GM12878 (cell line): ENCODE data around the gene SLC22A23. TPM values are rescaled to one million over a fixed set of nuclear protein-coding genes. Genes with fewer than 3 reads are reported as not detected.

Experiments
- ATAC-seq: fragments of 200-7000 bp; cut with Tn5 transposase; 3 replicates; pipeline ENCODE4 v1.9.1; 2020; ENCODE audit warnings: mild to moderate bottlenecking, moderate library complexity
- BruUV-seq: library from RNA; stranded (reverse); fragments of 400-500 nt; replicated peaks from 2 replicates; lab custom pipeline; 2021; lab: Mats Ljungman, UMichigan
- CTCF ChIA-PET: fragments of 300-600 bp; sonication (Branson Sonifier 250); formaldehyde crosslinking; extraction: SDS; loops from one replicate; lab custom pipeline; 2021; ENCODE audit warnings: inconsistent platforms; lab: Yijun Ruan, JAX
- POLR2A ChIA-PET: fragments of 350-600 bp; formaldehyde crosslinking; extraction: SDS; loops from one replicate; lab custom pipeline; 2021; ENCODE audit warnings: inconsistent platforms; lab: Charles Lee
- RAD21 ChIA-PET: fragments of 300-600 bp; sonication (Branson Sonifier 250); formaldehyde crosslinking; loops from one replicate; lab custom pipeline; 2023; ENCODE audit warnings: antibody characterized with exemption; ENCODE audit not compliant: unreplicated experiment; lab: Charles Lee
- SMC1A ChIA-PET: fragments of 300-600 bp; sonication (Branson Sonifier 250); formaldehyde crosslinking; loops from one replicate; lab custom pipeline; 2023; ENCODE audit not compliant: unreplicated experiment, uncharacterized antibody; lab: Charles Lee
- DNase-seq: peaks from one replicate; pipeline ENCODE4 v3.0.0-alpha.2; 2011; ENCODE audit warnings: low read depth, low spot score
- FAIRE-seq: peaks from 3 replicates; lab custom pipeline; 2011; peaks lifted over from hg19 to GRCh38; lab: Jason Lieb, UNC
- H2AFZ ChIP-seq: 2 replicates; pipeline ENCODE4 v1.6.0; 2011; ENCODE audit warnings: low read depth, low read length, control low read depth; ENCODE audit not compliant: control insufficient read depth
- H3K27ac ChIP-seq: 2 replicates; pipeline ENCODE4 v1.5.1; 2011; ENCODE audit warnings: control low read depth; ENCODE audit not compliant: control insufficient read depth, insufficient read depth
- H3K27me3 ChIP-seq, 2 experiments: replicated peaks in 1 of 2; 2 replicates each; pipeline versions ENCODE4 v1.6.0 to v1.6.1; 2011; ENCODE audit warnings: low read length in 1 of 2; ENCODE audit not compliant: control insufficient read depth in 2 of 2, insufficient read depth in 2 of 2
- H3K36me3 ChIP-seq, 2 experiments: 2 replicates each; pipeline ENCODE4 v1.5.1; 2011; ENCODE audit warnings: low read length in 1 of 2; ENCODE audit not compliant: control insufficient read depth in 2 of 2, insufficient read depth in 2 of 2
- H3K4me1 ChIP-seq: 2 replicates; pipeline ENCODE4 v1.6.1; 2011; ENCODE audit warnings: mild to moderate bottlenecking, low read length, moderate library complexity, mixed read lengths; ENCODE audit not compliant: control insufficient read depth, insufficient read depth
- H3K4me2 ChIP-seq: 2 replicates; pipeline ENCODE4 v1.6.0; 2011; ENCODE audit warnings: control low read depth; ENCODE audit not compliant: control insufficient read depth, insufficient read depth
- H3K4me3 ChIP-seq: fragments of 200-600 bp; sonication (generic); 2 replicates; pipeline ENCODE4 v1.5.1; 2016
- H3K79me2 ChIP-seq: 2 replicates; pipeline ENCODE4 v1.6.0; 2011; ENCODE audit warnings: low read length; ENCODE audit not compliant: control insufficient read depth, insufficient read depth
- H3K9ac ChIP-seq: 2 replicates; pipeline ENCODE4 v1.8.0; 2011; ENCODE audit warnings: low read length, control low read depth, mixed read lengths; ENCODE audit not compliant: control insufficient read depth, insufficient read depth
- H3K9me3 ChIP-seq: replicated peaks from 3 replicates; pipeline ENCODE4 v1.5.1; 2011; ENCODE audit warnings: mild to moderate bottlenecking, low read length; ENCODE audit not compliant: control insufficient read depth, insufficient read depth
- H4K20me1 ChIP-seq: 2 replicates; pipeline ENCODE4 v1.6.0; 2011; ENCODE audit not compliant: control insufficient read depth, insufficient read depth
- CBX5 ChIP-seq: sonication (generic); IDR thresholded peaks from 2 replicates; pipeline ENCODE4 v1.6.1; 2016; ENCODE audit warnings: low read depth, moderate library complexity, mild to moderate bottlenecking, inconsistent platforms
- CHD2 ChIP-seq: IDR thresholded peaks from 2 replicates; pipeline ENCODE4 v1.6.1; 2011; ENCODE audit warnings: low read depth, low read length, improper control_type of control experiment, borderline replicate concordance
- DPF2 ChIP-seq: fragments of 450-650 bp; IDR thresholded peaks from 2 replicates; pipeline ENCODE4 v1.6.1; 2017; ENCODE audit warnings: mild to moderate bottlenecking
- NR2C1 ChIP-seq: fragments of 450-650 bp; IDR thresholded peaks from 2 replicates; pipeline ENCODE4 v1.6.1; 2017; ENCODE audit warnings: antibody characterized with exemption, mild to moderate bottlenecking, moderate library complexity
- SMAD5 ChIP-seq: IDR thresholded peaks from 2 replicates; pipeline ENCODE4 v1.6.1; 2016; ENCODE audit warnings: antibody characterized with exemption, low read depth
- SP1 ChIP-seq: IDR thresholded peaks from one replicate; pipeline ENCODE4 v1.6.1; 2011; ENCODE audit warnings: low read depth, low read length
- SRF ChIP-seq, 2 experiments: IDR thresholded peaks; 2 replicates each; pipeline ENCODE4 v1.6.1; 2011; ENCODE audit warnings: low read depth in 2 of 2, low read length in 2 of 2, mild to moderate bottlenecking in 1 of 2, moderate library complexity in 1 of 2
- TARDBP ChIP-seq: IDR thresholded peaks from 2 replicates; pipeline ENCODE4 v1.6.1; 2016; ENCODE audit warnings: borderline replicate concordance
- ZNF207 ChIP-seq: fragments of 450-650 bp; IDR thresholded peaks from 2 replicates; pipeline ENCODE4 v1.6.1; 2014; ENCODE audit warnings: antibody characterized with exemption, mild to moderate bottlenecking, borderline replicate concordance
- ZNF217 ChIP-seq: fragments of 450-650 bp; IDR thresholded peaks from 2 replicates; pipeline ENCODE4 v1.6.1; 2017; ENCODE audit warnings: antibody characterized with exemption, mild to moderate bottlenecking
- ZNF274 ChIP-seq: IDR thresholded peaks from one replicate; pipeline ENCODE4 v1.8.0; 2011; ENCODE audit not compliant: insufficient read length, insufficient read depth
- WGBS: methylation state at CpG from one replicate; pipeline ENCODE4 v1.1.6; 2016; ENCODE audit warnings: low lambda C conversion rate; ENCODE audit not compliant: insufficient replicate concordance, insufficient coverage; ENCODE audit errors: missing lambda C conversion rate; 5-methylcytosine and 5-hydroxymethylcytosine counted together
- in situ Hi-C: fragments of 300-500 bp; cut with MboI; formaldehyde crosslinking; loops from 9 replicates; pipeline ENCODE4 v1.14.3; 2018; ENCODE audit warnings: mixed read lengths
- intact Hi-C: fragments of 100-400 bp; cut with micrococcal nuclease; formaldehyde crosslinking; loops from one replicate; pipeline ENCODE4 v1.14.2; 2022; ENCODE audit not compliant: unreplicated experiment
- polyA plus RNA-seq, 11 experiments: library from polyadenylated mRNA; depleted of rRNA in 4 of 11; unstranded in 6 of 11; stranded (reverse) in 5 of 11; fragments of >200 nt; fragmentation: Nextera tagmentation in 4 of 11; fragmentation: Illumina TruSeq in 1 of 11; extraction: Ambion mirVana in 4 of 11; extraction: Trizol in 1 of 11; gene quantifications; 1 replicate in 1 of 11; 2 replicates in 10 of 11; pipeline versions ENCODE4 v1.2.1 to v1.2.3, GENCODE V29; 2011 to 2016; ENCODE audit warnings: inconsistent platforms in 2 of 11, missing spikeins in 2 of 11, low read depth in 1 of 11
- total RNA-seq, 4 experiments: library from RNA; depleted of rRNA in 3 of 4; stranded (reverse); fragments of >200 nt in 3 of 4; fragmentation: Illumina TruSeq in 1 of 4; extraction: Trizol in 1 of 4; gene quantifications; 2 replicates each; pipeline versions ENCODE4 v1.2.1 to v1.2.3, GENCODE V29; 2013 to 2021
- TF ChIP-seq, protein P1 (sequence below): fragments of 450-650 bp; IDR thresholded peaks from 2 replicates; pipeline ENCODE4 v1.6.1; 2017; ENCODE audit warnings: antibody characterized with exemption, mild to moderate bottlenecking, moderate library complexity

SLC22A23 gene
- total and polyA plus RNA-seq, 10 of the 15 experiments (the other 5 are each of a cell fraction or from before 2014, with no cell fraction given) = 0.20 to 2.4 (median 0.74) TPM

GRCh38 chr6:3277251-3277650 lies 179.6 kb downstream of the SLC22A23 start (continued):
- TF ChIP-seq, protein P1, sequence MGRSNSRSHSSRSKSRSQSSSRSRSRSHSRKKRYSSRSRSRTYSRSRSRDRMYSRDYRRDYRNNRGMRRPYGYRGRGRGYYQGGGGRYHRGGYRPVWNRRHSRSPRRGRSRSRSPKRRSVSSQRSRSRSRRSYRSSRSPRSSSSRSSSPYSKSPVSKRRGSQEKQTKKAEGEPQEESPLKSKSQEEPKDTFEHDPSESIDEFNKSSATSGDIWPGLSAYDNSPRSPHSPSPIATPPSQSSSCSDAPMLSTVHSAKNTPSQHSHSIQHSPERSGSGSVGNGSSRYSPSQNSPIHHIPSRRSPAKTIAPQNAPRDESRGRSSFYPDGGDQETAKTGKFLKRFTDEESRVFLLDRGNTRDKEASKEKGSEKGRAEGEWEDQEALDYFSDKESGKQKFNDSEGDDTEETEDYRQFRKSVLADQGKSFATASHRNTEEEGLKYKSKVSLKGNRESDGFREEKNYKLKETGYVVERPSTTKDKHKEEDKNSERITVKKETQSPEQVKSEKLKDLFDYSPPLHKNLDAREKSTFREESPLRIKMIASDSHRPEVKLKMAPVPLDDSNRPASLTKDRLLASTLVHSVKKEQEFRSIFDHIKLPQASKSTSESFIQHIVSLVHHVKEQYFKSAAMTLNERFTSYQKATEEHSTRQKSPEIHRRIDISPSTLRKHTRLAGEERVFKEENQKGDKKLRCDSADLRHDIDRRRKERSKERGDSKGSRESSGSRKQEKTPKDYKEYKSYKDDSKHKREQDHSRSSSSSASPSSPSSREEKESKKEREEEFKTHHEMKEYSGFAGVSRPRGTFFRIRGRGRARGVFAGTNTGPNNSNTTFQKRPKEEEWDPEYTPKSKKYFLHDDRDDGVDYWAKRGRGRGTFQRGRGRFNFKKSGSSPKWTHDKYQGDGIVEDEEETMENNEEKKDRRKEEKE = no peak
- no peak for TF ChIP-seq ZNF274

- H3K79me2 ChIP-seq = no peaks in the 10 kb centered on the region
- no peak overlapping the region for H3K27ac ChIP-seq
- H3K9me3 ChIP-seq = no peaks in the 10 kb centered on the region
- in situ Hi-C loops = no loop called here
- DNase-seq (no peak), FAIRE-seq (no peak), ATAC-seq (no peak)
- intact Hi-C loops = loop anchor here (5.0 kb wide), 3 partner anchors 136 to 711 kb away; no protein-coding TSS in a partner anchor
- ChIA-PET RAD21 (interaction anchor here (0.5 to 2.4 kb wide), 4 partner anchors 11 to 455 kb away, joined by 3 to 11 read pairs (median 3); no protein-coding TSS in a partner anchor), POLR2A (no interaction called here), SMC1A (interaction anchor here (1.4 kb wide), 1 partner anchor 455 kb away, joined by 4 read pairs; no protein-coding TSS in a partner anchor), CTCF (interaction anchor here (0.7 to 4.1 kb wide), 3 partner anchors 177 to 456 kb away, joined by 4 to 21 read pairs (median 6); no protein-coding TSS in a partner anchor)
- no peaks in the 10 kb centered on the region for H3K4me1 ChIP-seq
- TF ChIP-seq ZNF217 (no peak), SMAD5 (no peak), CBX5 (no peak), NR2C1 (no peak), TARDBP (no peak), ZNF207 (no peak), DPF2 (no peak), SP1 (no peak), SRF (IDR thresholded peaks at IDR 0.05; ENCODE audit: low read depth in 2 of 2, low read length in 2 of 2) (no peak), CHD2 (no peak)
- 79% methylated on average over 20 of the region's 20 CpGs for WGBS
- H4K20me1 ChIP-seq = no peaks in the 10 kb centered on the region
- H3K27me3 ChIP-seq = no peaks in the 10 kb centered on the region
- BruUV-seq = no TSS peak
- no peak overlapping the region for H2AFZ ChIP-seq
- H3K9ac ChIP-seq = no peak overlapping the region
- H3K4me2 ChIP-seq = no peak overlapping the region
- no peak overlapping the region for H3K4me3 ChIP-seq
- peaks cover 5 to 10% of the 10 kb centered on the region in 2 experiments; a peak in 3 of 4 replicates for H3K36me3 ChIP-seq
These were observed 180.4 kb downstream of the SLC22A23 start for GRCh38 chr6:3276174-3277167.
